CD4-positive, alpha-beta T cell treated with Interleukin-6 for 4 hours (primary cell): Measurements from ENCODE around the gene DBP.
"Not testable (repeated sequence)": the region's sequence is repeated elsewhere in the genome, so short reads cannot be mapped to it uniquely, and the experiment has no call there.

Experiments used
- DNase-seq: peaks from one replicate; pipeline ENCODE4 v3.0.0-alpha.2; 2020; ENCODE audit warnings: mixed read lengths

Gene DBP

DNA sequence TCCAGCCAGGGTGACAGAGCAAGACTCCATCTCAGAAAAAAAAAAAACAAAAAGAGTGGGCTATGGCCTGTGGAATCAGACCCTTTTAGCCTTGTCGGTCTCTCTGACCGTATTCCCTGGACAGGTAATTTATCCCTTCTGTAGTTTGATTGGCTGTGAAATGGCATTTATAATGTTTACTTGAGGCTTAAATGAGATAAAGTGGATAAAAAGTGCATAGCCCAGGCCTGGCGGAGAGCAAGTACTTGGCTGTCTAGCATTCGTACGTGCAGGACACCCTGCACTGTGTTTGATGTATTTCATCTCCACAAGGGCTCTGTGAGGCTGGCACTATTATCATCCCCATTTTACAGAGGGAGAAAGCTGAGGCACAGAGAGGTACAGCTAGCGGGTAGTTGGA lies 28.6 kb upstream of the DBP start:
- DNase-seq = no peak

DNA sequence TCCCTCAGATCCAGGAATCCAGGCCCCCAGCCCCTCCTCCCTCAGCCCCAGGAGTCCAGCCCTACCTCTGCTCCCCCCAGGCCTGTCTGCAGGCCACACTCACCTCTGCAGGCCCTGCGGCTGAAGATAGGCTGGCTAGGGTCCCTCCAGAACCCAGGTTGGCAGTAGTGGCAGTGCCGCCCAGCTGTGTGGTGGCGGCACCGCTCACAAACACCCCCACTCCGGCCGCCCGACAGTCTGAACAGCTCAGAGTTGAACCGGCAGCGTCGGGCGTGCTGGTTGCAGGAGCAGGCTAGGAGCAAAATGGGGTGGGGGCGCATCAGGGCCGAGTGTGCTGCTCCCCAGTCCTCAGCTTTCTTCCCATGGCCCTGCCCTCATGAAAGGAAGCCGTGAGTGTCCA lies 27.3 kb upstream of the DBP start:
- no peak for DNase-seq

DNA sequence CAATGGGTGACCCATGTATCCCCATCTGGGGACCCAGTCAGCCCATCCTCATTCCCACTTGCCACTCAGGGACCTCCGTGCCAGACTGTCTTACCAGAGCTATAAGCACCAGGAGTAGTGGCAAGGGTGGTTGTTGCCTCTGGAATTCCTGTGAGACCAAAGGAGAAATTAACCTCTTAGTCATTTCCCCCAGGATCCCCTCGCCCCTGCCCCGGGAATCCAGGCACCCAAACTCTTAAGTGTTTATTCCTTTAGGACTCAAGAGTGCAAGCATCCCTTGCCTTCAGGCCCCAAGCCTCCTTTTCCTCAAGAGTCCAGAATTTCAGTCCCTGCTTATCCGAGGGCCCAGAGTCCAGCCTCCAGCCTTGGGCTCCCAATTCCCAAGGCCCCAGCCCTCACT lies 26.5 kb upstream of the DBP start:
- no peak for DNase-seq

DNA sequence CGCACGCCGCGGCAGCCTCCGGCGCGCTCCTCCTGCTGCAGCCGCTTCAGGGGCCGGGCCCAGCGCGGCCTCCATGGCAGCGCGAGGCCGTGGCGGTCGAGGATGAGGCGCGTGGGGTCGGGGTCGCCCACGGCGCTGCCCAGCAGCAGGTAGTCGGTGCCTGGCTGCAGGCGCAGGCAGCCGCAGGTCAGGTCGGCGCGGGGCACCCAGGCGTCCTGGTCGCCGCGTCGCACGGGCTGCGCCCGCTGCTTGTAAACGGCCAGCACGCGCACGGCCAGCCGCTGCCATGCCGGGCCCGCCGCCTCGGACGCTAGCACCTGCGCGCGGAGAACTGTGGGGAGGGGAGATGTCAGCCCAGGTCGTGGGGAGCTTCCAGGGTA lies 24.5 kb upstream of the DBP start:
- no peak for DNase-seq

DNA sequence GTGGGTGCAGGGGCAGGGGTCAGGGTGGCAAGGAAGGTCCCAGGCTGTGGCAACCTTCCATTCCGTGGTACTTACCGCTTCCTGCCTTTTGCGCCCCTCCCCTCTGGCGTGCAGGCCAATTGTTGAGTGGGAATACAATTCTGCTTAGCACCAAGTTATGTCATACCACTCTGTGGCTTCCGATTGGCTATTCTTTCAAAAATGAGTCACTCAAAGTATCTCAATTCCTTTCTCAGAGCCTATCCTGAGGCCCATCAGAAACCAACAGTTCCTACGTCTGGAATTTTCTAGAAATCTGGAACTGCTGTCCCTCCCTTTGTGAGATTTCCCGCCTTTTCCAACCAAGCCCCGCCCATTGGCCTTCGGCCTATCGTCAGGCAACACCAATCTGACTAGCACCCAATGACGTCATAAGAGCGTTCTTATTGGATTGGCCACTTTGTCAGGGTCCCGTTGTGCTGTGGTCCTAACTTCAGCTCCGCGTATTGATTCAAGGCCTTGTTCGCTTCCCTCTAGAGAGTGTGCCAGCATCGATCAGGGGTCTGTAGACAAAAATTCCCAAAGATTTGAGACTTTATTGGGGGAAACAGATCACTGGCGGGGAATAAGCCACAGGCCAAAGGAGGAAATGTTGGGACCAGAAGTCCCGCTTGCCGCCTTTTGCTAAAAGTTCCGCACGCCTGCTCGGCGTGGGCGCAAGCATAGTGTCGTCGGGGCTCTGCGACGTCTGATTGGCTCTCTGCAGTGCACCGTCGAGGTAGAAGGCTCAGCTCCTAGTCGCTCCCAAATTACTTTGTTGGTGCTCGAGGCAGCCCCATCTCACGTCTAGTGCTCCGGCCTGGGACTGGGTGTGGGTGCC lies 23.9 kb upstream of the DBP start:
- DNase-seq = peak; percentile 85

DNA sequence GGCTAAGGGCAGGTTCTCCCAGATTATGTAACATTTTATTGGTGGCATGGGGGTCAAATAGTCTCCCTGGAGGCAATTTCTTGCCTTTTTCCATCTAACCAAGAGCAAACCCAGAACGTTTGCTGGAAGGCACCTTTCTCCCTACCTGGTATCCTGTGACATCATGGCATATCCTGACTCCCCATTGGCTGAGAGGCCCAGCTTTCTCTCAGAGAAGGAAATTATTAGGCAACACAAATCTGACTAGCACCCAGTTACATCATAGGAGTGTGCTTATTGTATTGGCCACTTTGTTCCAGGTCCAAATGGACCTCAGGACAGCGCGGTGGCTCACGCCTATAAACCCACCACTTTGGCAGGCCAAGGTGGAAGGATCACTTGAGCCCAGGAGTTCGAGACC lies 22.6 kb upstream of the DBP start:
- DNase-seq = no peak

DNA sequence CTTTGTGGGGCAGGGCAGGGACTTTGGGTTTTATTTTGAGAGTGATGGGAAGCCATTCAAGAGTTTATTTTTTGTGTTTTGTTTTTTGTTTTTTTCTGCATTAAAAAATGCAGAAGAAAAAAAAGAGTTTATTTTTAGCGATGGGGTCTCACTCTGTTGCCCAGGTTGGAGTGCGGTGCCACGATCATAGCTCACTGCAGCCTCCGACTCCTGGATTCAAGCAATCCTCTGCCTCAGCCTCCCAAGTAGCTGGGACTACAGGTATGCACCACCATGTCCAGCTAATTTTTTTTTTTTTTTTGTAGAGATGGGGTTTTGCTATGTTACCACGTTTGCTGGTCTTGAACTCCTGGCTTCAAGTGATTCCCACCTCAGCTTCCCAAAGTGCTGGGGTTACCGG lies 21.3 kb upstream of the DBP start:
- DNase-seq = no peak

DNA sequence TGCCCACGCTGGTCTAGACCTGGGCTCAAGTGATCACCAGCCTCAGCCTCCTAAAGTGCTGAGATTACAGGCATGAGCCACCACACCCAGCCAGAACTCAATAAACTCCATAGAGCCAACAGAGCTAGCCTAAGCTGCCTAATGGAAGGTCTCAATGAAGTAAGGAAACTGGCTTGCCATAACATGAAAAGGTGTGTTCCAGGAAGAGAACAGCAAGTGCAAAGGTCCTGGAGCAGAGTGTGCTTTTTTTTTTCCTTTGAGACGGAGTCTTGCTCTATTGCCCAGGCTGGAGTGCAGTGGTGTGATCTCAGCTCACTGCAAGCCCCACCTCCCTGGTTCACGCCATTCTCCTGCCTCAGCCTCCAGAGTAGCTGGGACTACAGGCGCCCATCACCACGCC lies 20.6 kb upstream of the DBP start:
- DNase-seq = not testable (repeated sequence)

DNA sequence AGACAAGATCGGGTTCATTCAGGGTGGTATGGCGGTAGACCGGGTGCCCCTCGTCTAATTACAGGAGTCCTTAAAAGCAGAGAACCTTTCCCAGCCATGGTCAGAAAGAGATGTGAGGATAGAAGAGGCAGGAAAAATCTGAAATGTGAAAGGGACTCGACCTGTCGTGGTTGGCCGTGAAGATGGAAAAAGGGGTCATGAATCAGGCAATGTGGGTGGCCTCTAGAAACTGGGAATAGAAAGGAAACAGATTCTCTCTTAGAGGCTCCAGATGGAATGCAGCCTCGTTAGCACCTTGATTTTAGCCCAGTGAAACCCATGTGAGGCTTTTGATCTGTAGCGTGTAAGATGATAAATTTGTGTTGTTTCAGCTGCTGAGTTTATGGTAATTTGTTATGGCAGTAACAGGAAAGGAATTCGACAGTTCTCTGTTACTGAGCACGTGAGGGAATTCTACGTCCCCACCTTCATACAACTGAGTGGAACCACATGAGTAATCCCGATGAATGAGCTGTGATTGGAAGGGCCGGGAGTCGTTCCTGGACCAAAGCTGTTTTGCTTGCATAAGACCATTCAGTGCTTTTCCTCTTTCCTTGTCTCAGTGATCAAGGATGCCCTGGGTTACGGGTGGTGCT lies 19.8 kb upstream of the DBP start:
- no peak for DNase-seq

DNA sequence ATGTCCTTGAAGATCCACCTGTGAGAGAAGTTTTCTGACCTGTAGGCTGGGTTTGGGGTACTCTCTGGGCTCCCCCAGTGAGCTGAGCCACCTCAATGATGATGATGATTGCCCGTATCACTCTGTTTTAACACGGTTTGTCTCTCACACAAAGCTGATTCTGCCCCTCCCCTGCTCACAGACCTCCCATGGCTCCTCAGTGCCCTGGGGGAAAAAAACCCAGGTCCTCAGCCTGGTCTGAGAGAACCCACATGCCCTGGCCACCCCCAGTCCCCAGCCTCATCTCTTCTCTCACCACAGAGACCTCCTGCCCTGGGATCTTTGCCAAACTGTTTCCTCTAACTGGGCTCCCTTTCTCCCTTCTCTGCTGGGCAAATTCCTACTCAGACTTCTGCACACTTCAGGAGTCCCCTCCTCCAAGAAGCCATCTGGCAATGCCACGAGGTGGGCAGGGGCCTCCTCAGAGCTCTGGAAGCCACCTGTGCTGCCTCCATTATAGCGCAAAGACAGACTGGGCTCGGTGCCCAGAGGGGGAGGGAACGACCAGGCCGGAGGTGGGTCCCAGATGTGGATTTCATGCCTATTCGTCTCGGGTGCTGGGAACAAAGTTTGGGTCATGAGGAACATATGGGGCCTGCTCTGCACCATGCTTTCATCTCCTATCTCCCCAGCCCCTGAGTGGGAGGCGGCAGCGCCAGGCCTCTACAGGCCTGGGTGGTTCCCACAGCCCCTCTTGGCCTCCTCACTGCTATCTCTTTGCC lies 17.3 kb upstream of the DBP start:
- no peak for DNase-seq

DNA sequence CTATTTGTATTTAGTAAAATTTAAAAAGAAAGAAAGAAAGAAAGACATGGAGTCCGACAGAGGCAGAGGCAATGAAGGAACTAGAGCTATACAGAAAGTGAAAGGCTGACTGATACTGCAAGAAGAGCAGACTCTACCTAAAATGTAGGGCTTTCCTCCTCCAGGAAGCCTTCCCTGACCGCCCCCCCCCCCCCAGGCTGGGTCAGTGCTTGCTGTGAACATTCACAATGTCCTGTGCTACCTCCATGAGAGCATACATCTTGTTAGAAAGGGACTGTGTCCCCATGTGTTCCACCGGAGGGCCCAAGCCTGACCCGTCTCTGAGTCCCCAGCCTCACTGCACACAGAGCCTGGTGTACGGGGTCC lies 14.5 kb upstream of the DBP start:
- DNase-seq = no peak

DNA sequence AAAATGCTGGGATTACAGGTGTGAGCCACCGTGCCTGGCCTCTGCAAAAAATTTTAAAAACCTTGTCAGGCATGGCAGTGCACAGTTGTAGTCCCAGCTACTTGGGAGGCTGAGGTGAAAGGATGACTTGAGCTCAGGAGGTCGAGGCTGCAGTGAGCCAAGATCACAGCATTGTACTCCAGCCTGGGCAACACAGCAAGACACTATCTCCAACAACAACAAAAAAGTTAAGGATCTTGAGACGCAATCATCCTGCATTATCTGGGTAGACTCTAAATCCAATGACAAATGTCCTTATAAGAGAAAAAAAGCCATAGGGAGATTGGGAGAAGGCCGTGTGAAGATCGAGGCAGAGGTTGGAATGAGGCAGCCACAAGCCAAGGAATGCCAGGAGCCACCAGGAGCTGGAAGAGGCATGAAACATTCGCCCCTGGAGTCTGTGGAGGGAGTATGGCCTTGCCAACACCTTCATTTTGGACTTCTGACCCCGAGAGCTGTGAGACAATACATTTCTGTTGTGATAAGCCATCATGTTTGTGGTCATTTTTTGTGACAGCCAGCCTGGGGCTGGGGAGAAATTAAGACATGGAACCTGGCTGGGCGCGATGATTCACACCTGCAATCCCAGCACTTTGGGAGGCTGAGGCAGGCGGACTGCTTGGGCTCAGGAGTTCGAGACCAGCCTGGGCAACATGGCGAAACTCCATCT lies 13.9 kb upstream of the DBP start:
- no peak for DNase-seq

DNA sequence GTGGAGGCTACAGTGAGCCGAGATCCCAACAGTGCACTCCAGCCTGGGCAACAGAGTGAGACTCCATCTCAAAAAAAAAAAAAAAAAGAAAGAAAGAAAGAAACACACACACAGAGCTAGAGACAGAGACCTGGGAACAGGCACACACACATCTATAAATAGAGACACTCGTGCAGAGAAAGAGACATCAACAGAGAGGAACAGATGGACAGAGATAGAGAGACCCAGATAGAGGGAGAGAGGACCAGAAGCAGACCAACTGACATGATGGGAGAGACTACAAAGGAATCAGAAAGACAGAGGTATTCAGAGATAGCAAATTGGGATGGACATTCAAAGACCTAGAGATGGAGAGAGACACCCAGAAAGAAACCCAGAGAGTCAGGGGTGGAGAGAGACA lies 11.0 kb upstream of the DBP start:
- no peak for DNase-seq

DNA sequence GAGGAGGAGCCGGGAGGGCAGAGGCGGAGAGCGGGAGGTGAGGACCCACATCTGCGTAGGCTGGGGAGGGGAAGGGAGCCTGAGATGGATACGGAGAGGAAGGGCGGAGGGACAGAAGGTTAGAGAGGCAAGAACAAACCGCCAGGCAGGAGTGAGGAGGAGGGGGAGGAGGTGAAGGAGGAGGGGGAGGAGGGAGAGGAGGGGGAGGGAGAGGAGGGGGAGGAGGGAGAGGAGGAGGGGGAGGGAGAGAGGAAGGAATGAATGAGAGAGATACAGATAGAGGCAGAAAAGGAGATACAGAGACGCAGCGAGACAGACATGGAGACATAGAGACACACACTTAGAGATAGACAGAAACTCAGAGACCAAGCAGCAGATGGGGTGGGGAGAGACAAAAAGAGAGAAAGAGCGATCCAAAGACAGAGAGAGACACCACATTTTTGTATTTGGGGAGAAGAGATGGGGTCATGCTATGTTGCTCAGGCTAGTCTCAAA lies 9.6 kb upstream of the DBP start:
- no peak for DNase-seq

DNA sequence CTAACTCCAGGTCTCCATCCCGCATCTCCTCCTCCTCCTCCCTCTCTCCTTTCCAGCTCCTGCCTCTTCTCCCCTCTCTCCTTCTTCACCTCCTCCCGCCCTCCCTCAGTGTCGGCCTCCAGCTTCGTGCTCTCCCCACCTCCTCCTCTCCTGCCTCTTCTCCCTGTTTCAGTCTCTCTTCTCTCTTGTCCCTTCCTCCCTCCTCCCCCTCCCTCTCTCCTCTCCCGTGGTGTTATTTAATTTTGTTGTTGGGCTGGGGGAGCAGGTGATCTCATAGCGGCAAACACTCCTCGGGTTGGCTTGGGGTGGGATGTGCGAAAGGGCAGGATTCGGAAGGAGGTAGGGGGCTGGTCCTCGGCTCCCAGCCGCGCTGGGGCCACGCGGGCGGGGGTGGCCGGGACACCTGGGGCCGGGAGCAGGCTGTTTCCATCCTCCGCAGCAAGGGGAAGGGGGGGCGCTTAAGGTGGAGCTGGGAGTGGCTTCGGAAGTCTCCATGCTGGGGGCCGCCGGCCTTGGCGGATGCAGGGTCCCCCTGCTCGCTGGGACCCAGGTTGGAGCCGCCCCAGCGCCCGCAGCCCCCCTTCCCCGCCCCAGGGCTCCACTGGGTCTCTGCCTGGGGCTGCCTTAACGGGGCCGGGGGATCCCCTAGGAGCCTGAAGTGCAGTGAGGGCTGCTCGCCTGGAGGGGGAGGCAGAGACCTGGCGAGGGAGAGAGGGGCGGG lies 9.0 kb upstream of the DBP start, which contains the start of gene CA11:
CA11 (minus strand) TSS at position 187 of the 721 bp plus-strand sequence. CDS start 555 bp downstream, outside the sequence.
- DNase-seq = peak; percentile 94

DNA sequence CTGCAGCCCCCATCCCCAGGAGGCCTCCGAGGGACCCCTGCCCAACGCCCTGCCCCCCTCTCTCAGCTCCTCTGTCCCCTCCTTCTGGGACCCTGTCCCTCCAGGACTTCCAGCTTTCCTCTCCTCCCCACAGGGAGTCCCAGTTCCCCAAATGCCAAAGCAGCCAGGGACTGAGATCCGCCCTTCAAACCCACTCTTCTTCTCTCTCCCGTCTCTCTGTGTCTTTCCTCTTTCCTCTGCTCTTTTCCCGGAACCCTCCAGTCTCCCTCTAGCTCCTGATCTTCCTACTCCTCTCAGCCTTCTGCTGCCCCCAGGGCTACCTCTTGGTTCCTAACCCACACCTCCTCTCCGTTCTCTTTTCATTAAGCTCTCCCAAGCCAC lies 8.4 kb upstream of the DBP start:
- DNase-seq = no peak

DNA sequence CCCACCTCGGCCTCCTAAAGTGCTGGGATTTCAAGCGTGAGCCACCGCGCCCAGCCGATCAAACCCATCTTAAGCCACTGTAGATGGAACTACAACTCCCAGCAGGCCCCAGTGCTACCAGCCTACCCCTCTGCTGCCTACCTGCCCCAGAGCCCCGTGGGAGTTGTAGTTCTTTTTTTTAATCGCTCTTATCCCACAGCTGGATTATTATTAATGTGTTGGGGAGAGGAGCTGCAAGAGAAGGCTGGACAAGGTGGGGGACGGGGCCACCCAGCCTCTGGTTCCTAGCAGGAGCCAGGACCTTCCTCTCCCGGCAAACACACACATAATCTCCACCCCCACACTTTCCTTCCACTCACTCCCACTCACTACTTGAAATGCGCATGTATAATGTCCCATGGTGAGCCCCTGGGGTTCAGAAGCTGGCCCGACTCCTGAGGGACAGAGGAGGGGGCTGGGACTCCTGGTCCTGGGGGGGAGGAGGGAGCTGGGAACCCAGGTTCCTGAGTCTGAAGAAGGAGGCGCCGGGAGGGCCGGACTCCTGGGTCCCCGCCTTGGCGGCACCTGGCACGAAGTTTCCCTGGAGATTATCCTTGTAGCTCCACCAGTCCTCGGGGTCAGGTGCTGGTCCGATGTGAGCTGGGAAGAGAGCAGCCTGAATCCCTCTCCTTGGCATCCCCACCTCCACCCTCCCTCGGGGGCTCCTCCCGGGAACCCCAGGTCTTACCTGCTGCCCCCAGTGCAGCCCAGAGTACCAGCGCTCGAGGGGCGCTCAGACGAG lies 7.8 kb upstream of the DBP start:
- DNase-seq = peak; percentile 82

DNA sequence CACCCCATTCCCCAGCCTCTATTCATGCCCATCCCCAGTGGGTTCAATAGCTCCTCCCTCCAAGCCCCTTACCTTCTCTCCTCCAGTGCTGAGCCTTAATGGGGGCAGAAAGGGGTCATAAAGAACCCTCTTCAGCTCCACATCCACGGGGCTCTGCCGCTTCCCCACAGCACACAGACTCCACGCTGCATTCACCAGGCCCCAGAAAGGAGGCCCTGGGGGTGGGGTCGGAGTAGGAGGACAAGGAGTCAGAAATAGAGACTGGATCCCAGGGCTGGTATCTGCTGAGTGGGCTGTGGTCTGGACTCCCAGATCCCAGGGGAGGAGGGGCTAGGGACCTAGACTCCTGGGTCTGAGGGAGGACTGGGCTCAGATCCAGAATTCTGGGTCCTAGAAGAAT lies 7.2 kb upstream of the DBP start:
- DNase-seq = no peak

DNA sequence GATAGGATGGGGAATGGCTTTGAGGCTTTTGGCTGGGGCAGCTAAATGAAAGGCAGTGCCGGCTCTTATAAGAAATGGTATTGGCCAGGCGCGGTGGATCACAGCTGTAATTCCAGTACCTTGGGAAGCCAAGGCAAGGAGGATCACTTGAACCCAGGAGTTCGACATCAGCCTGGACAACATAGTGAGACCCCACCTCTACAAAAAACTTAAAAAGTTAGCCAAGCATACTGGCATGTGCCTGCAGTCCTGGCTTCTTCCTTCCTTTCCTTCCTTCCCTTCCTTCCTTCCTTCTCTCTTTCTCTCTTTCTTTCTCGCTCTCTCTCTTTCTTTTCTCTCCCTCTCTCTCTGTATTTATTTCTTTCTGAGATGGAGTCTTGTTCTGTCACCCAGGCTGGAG lies 5.7 kb upstream of the DBP start:
- no peak for DNase-seq

DNA sequence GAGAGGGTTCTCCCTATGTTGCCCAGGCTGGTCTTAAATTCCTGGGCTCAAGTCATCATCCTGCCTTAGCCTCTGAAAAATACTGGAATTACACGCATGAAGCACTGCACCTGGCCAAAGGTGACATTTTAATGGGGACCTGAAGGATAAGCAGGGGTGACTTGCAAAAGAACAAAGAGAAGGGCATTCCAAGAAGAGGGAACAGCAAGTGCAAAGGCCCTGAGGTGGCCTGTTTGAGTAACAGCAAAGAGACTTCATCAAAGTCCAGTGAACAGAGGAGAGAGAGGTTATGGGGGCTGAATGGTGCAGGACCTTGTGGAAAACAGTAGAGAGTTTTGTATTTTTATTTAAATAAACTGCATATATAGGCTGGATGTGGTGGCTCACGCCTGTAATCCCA lies 4.7 kb upstream of the DBP start:
- no peak for DNase-seq
